GM18507 (cell line): ENCODE data around the gene EGLN3.
"Not testable (repeated sequence)": the region's sequence is repeated elsewhere in the genome, so short reads cannot be mapped to it uniquely, and the experiment has no call there.

Source experiments
- DNase-seq: peaks from one replicate; pipeline ENCODE4 v3.0.0; 2011; ENCODE audit warnings: low read depth; ENCODE audit not compliant: insufficient read length; ENCODE audit errors: extremely low spot score
- FAIRE-seq: peaks from 2 replicates; lab custom pipeline; 2011; peaks lifted over from hg19 to GRCh38; lab: Jason Lieb, UNC

Gene EGLN3

GRCh38 chr14:33950320-33951182, at the start of gene EGLN3:
EGLN3 (minus strand) TSS chr14:33951074; CDS start chr14:33950752, 322 bp downstream.
- FAIRE-seq (peak; percentile 79), DNase-seq (peak; percentile 79)

- DNase-seq (no peak), FAIRE-seq (no peak)
Observed at GRCh38 chr14:34000396-34000795, 49.5 kb upstream of the EGLN3 start.

- no peak for DNase-seq
- FAIRE-seq: no peak
Observed at GRCh38 chr14:33999771-34000291, 49.0 kb upstream of the EGLN3 start.

- DNase-seq: no peak
- no peak for FAIRE-seq
Observed at GRCh38 chr14:33997611-33998010, 46.7 kb upstream of the EGLN3 start.

- DNase-seq (no peak), FAIRE-seq (no peak)
Observed at GRCh38 chr14:33996462-33996861, 45.6 kb upstream of the EGLN3 start.

DNA sequence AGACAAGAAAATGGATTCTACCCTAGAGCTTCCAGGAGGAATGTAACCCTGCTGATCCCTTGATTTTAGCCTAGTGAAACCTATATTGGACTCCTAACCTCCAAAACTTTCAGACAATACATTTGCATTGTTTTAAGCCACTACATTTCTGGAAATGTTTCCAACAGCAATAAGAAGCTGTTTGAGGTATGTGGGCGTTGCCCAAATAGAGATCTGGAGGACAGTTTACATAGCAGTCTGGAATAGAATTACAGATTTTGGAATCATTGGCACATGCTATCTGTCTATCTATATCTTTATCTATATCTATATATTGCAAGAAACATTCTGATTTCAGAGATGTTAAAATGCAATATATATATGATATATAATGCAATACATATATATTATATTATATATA, 42.4 kb upstream of the EGLN3 start:
- no peak for DNase-seq
- FAIRE-seq: no peak

DNA sequence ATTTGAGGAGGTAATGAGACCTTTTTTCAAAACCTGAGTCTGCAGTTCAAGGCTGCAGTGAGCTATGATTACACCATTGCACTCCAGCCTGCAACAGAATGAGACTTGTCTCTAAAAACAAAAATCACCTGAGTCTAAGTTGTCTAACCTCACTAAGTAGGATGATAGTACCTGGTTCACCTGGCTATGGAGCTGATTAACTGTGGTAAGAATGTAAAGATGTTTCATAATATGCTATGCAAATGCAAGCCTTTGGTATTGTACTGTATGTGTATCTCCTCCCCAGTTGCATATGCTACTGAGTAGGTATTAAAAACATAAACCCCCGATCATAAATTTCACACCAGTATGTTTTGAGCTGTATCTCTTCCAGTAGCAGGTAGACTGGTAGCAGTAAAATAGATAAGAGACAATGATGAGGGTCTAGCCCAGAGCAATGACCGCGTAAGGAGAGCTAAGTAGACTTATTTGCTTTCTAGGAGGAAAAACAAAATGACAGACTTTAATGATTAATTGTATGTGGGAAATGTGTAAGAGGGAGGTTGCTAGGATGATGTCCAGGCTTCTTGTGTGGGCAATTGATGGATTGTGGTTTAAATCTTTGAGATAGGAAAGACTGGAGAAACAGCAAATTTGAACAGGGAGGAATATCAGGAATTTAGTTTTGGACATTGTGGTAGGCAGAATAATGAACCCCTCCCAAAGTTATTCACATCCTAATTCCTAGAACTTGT, 41.6 kb upstream of the EGLN3 start:
- no peak for FAIRE-seq
- no peak for DNase-seq

DNA sequence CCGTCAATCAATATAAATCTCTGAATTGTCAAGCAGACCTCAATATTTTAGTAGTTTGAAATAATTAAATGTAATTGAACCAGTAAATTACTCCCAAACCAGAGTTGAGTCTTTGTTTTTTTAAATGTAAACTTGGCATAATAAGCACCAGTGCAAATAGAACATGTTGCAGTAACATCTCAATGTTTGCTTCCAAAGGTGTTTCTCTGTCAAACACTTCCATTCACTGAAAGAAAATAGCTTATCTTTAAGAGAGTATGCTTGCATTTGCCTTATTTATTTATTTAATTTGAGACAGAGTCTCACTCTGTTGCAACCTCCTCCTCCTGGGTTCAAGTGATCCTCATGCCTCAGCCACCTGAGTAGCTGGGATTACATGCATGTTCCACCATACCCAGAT, 39.9 kb upstream of the EGLN3 start:
- no peak for FAIRE-seq
- DNase-seq: no peak

GRCh38 chr14:33987565-33988080, 36.7 kb upstream of the EGLN3 start:
- no peak for FAIRE-seq
- DNase-seq: no peak

GRCh38 chr14:33986804-33987203, 35.9 kb upstream of the EGLN3 start:
- FAIRE-seq: no peak
- DNase-seq: no peak

- no peak for FAIRE-seq
- no peak for DNase-seq
Observed at GRCh38 chr14:33985242-33985641, 34.4 kb upstream of the EGLN3 start.

DNA sequence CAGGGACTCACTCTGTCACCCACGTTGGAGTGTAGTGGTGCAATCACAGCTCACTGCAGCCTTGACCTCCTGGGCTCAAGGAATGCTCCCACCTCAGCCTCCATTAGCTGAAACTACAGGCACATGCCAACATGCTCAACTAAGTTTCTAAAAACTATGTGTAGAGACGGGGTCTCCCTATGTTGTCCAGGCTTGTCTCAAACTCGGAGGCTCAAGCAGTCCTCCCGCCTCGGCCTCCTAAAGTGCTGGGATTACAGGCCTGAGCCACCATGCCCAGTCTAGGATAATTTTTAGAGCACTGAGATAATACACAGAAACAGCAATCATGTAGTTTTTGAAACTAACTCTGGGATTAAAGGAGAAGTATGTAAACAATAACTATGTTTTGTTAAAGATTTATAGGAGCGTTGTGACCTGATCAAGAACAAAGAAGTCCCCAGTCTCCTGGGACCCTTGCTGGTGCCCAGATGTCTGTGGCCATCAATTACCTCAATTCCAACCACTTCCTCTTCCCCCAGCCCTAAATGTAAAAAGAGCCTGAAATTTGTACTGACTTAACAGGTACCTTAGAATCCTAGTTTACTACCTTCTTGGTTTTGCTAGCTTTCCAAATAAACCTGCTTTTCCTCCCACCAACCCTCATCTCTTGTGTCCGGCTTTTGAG, 28.9 kb upstream of the EGLN3 start:
- no peak for DNase-seq
- peak; percentile 95 for FAIRE-seq

GRCh38 chr14:33978892-33979612, 28.2 kb upstream of the EGLN3 start:
- no peak for DNase-seq
- no peak for FAIRE-seq

DNA sequence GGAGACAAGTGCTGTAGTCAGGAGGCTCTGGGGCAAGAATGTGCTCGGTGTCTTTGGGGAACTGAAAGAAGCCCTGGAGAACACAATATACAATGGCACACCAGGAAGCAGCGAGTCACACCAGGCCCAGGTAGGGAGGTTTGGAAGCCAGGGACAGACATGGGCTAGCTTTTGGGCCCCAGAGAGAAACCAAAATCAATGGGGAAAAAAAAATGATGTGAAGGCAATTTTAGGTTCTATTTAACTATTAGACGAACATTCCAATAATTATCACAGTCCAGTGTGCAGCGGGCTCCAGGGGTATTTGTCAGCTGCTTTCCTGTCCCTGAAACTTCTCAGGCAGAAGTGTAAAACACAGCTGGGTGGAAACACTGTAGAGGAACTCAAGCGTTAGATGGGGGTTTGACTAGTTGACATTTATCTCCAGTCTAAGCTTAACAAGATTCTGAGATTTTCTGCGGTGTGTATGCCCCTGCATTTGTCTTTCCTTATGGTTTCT, 21.8 kb upstream of the EGLN3 start:
- DNase-seq (no peak), FAIRE-seq (peak; percentile 76)

DNA sequence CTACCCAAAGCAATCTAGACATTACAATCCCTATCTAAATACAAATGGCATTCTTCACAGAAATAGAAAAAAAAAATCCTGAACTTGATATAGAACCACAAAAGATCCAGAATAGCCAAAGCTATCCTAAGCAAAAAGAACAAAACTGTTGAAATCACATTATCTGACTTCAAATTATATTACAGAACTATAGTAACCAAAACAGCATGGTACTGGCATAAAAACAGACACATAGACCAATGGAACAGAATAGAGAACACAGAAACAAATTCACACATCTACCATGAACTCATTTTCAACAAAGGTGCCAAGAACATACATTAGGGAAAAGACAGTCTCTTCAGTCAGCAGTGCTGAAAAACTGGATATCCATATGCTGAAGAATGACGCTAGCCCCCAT, 19.0 kb upstream of the EGLN3 start:
- DNase-seq, FAIRE-seq: not testable (repeated sequence)

- DNase-seq (no peak), FAIRE-seq (no peak)
Observed at GRCh38 chr14:33968722-33969121, 17.8 kb upstream of the EGLN3 start.

DNA sequence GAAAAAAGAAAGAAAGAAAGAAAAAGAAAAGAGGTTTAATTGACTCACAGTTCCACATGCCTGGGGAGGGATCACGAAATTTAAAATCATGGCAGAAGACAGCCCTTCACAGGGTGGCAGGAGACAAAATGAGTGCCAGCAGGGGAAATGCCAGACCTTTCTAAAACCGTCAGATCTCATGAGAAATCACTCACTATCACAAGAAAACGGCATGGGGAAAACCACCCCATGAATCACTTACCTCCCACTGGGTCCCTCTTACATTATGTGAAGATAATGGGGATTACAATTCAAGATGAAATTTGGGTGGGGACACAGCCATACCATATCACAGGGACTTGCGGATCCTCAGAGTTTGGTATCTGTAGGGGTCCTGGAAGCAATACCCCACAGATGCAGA, 16.3 kb upstream of the EGLN3 start:
- FAIRE-seq (no peak), DNase-seq (no peak)

DNA sequence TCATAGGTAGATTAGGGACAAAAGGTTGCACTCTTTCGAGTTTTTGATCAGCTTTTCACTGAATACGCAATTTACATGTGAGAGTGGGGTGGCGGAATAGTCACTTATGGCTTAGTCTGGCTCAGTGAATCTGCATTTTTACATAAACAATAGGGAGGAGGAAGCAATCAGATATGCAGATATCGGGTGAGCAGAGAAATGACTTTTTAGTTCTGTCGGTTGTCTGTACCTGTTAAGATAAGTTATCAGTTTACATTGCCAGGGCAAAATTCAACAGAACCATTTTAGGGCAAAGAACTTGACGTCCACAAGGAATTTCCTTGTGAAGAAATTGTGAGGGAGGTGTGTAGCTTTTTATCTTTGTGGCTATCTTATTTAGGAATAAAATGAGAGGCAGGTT, 15.4 kb upstream of the EGLN3 start:
- DNase-seq: no peak
- no peak for FAIRE-seq
